Measurements from ENCODE around the gene DUSP3. TPM values are rescaled to one million over a fixed set of nuclear protein-coding genes. Genes with fewer than 3 reads are reported as not detected.

The DUSP3 gene
- total and polyA plus RNA-seq, 10 of the 15 experiments (the other 5 are each of a cell fraction or from before 2014, with no cell fraction given) = 1.5 to 12.1 (median 3.8) TPM

- no peak for TF ChIP-seq E2F4 (IDR thresholded peaks at IDR 0.05; ENCODE audit: low read depth, low read length)
- TF ChIP-seq ATF7 (IDR thresholded peaks at IDR 0.05; ENCODE audit: low read depth) = no peak
- no peak for TF ChIP-seq GATAD2B (conservative IDR thresholded peaks at IDR 0.05; ENCODE audit: low read depth)
- TF ChIP-seq NFIC (IDR thresholded peaks at IDR 0.05; ENCODE audit: low read depth, low read length) = no peak
- TF ChIP-seq HDGF (IDR thresholded peaks at IDR 0.05) = no peak
- TF ChIP-seq SMC3 (IDR thresholded peaks at IDR 0.05; ENCODE audit: borderline replicate concordance, low read length) = no peak
- no peak for TF ChIP-seq WRNIP1 (IDR thresholded peaks at IDR 0.05; ENCODE audit: borderline replicate concordance, low read depth, low read length)
- TF ChIP-seq ZBTB33 (IDR thresholded peaks at IDR 0.05) = no peak
- no peak for TF ChIP-seq TCF7 (IDR thresholded peaks at IDR 0.05; ENCODE audit: borderline replicate concordance)
Measured at GRCh38 chr17:43801844-43802243, 23.1 kb upstream of the DUSP3 start (continued).

- no peak overlapping the region for H3K4me3 ChIP-seq
- H3K4me1 ChIP-seq (ENCODE audit: control insufficient read depth, insufficient read depth, low read length) = no peaks in the 10 kb centered on the region
- SMC1A ChIA-PET (ENCODE audit: uncharacterized antibody, unreplicated experiment) = interaction anchor here (1.6 kb wide), 1 partner anchor 46 kb away, joined by 3 read pairs; no protein-coding TSS in a partner anchor
- FAIRE-seq (peak; percentile 7), DNase-seq (ENCODE audit: low read depth, low spot score) (no peak), ATAC-seq (no peak)
- no peaks in the 10 kb centered on the region; the same call in 2 of the 3 replicates for H3K9me3 ChIP-seq (replicated peaks; ENCODE audit: control insufficient read depth, insufficient read depth, low read length)
- TF ChIP-seq BMI1 (IDR thresholded peaks at IDR 0.05; ENCODE audit: borderline replicate concordance) = no peak
- no peak for TF ChIP-seq ATF3 (IDR thresholded peaks at IDR 0.05; ENCODE audit: borderline replicate concordance, extremely low read depth, low read depth, low read length)
- no peak for TF ChIP-seq TBL1XR1 (IDR thresholded peaks at IDR 0.05; ENCODE audit: low read depth, low read length)
- no peak for TF ChIP-seq HDGF (IDR thresholded peaks at IDR 0.05)
- no peak for TF ChIP-seq STAT1 (conservative IDR thresholded peaks at IDR 0.05)
- TF ChIP-seq SMAD5 (IDR thresholded peaks at IDR 0.05; ENCODE audit: low read depth) = no peak
- TF ChIP-seq CBX3 (IDR thresholded peaks at IDR 0.05; ENCODE audit: borderline replicate concordance, low read depth) = no peak
- no peak for TF ChIP-seq PAX5 (IDR thresholded peaks at IDR 0.05; ENCODE audit: borderline replicate concordance, low read depth, low read length)
- TF ChIP-seq SUZ12 (IDR thresholded peaks at IDR 0.05; ENCODE audit: unreplicated experiment) = no peak
- in situ Hi-C loops (cut with MboI) = no loop called here
- BruUV-seq (replicated peaks) = no TSS peak
- no peaks in the 10 kb centered on the region for H3K79me2 ChIP-seq (ENCODE audit: control insufficient read depth, insufficient read depth, low read length)
- RAD21 ChIA-PET (ENCODE audit: unreplicated experiment) = no interaction called here
- intact Hi-C loops (cut with micrococcal nuclease; ENCODE audit: unreplicated experiment) = no loop called here
- H3K27ac ChIP-seq (ENCODE audit: control insufficient read depth, insufficient read depth) = no peak overlapping the region
- no peaks in the 10 kb centered on the region for H4K20me1 ChIP-seq (ENCODE audit: control insufficient read depth, insufficient read depth)
- WGBS (ENCODE audit: insufficient coverage, insufficient replicate concordance, low lambda C conversion rate, missing lambda C conversion rate) = 13% methylated on average over 3 of the region's 3 CpGs
- peaks cover 0 to 3% of the 10 kb centered on the region in 2 experiments; a peak in 2 of 4 replicates for H3K27me3 ChIP-seq (replicated peaks in 1 of 2; ENCODE audit: control insufficient read depth in 2 of 2, insufficient read depth in 2 of 2, low read length in 1 of 2)
- no peak overlapping the region for H3K9ac ChIP-seq (ENCODE audit: control insufficient read depth, insufficient read depth, low read length)
- no peak overlapping the region for H3K4me2 ChIP-seq (ENCODE audit: control insufficient read depth, insufficient read depth)
- POLR2A ChIA-PET = no interaction called here
- H3K36me3 ChIP-seq (ENCODE audit: control insufficient read depth in 2 of 2, insufficient read depth in 2 of 2, low read length in 1 of 2) = no peaks in the 10 kb centered on the region
- CTCF ChIA-PET = interaction anchor here (1.1 kb wide), 1 partner anchor 562 kb away, joined by 3 read pairs; no protein-coding TSS in a partner anchor
- H2AFZ ChIP-seq (ENCODE audit: control insufficient read depth, low read depth, low read length) = no peak overlapping the region
Measured at GRCh38 chr17:43800736-43801135, 22.0 kb upstream of the DUSP3 start.
